HuH-7.5 (cell line): ENCODE data around the gene ATP6V1G2.
"Not testable (repeated sequence)": the region's sequence is repeated elsewhere in the genome, so short reads cannot be mapped to it uniquely, and the experiment has no call there.

Experiments used
- DNase-seq: peaks from one replicate; pipeline ENCODE4 v3.0.0; 2011; ENCODE audit warnings: low spot score

Gene ATP6V1G2

GRCh38 chr6:31546339-31546957, at the start of gene ATP6V1G2:
Gene ATP6V1G2, minus strand, starts transcription at chr6:31546608. Its CDS starts 49 bp downstream, at chr6:31546559.
- DNase-seq: peak; percentile 46

- no peak for DNase-seq
Measured at GRCh38 chr6:31592396-31592771, 46.0 kb upstream of the ATP6V1G2 start.

GRCh38 chr6:31590691-31591090, 44.3 kb upstream of the ATP6V1G2 start:
- DNase-seq: not testable (repeated sequence)

- DNase-seq: no peak
Measured at GRCh38 chr6:31588871-31589650, 42.7 kb upstream of the ATP6V1G2 start.

- DNase-seq: no peak
Measured at GRCh38 chr6:31587791-31588777, 41.7 kb upstream of the ATP6V1G2 start.

- no peak for DNase-seq
Measured at GRCh38 chr6:31586599-31587281, 40.3 kb upstream of the ATP6V1G2 start.

GRCh38 chr6:31586008-31586407, 39.6 kb upstream of the ATP6V1G2 start, which contains the start of gene LST1:
Gene LST1, plus strand, starts transcription at chr6:31586277. Its CDS starts 1,023 bp downstream, at chr6:31587300.
- DNase-seq: no peak

GRCh38 chr6:31585491-31585890, 39.1 kb upstream of the ATP6V1G2 start:
- DNase-seq: no peak

GRCh38 chr6:31582230-31582643, 35.8 kb upstream of the ATP6V1G2 start, which contains the start of gene LTB:
Gene LTB, minus strand, starts transcription at chr6:31582424. Its CDS starts 7 bp downstream, at chr6:31582417.
- no peak for DNase-seq

GRCh38 chr6:31581434-31582229, 35.2 kb upstream of the ATP6V1G2 start:
- DNase-seq: no peak

- DNase-seq: peak; percentile 75
Measured at GRCh38 chr6:31580807-31581433, 34.5 kb upstream of the ATP6V1G2 start.

GRCh38 chr6:31580438-31580740, 34.0 kb upstream of the ATP6V1G2 start:
- no peak for DNase-seq

- DNase-seq: no peak
Measured at GRCh38 chr6:31579546-31580437, 33.4 kb upstream of the ATP6V1G2 start.

GRCh38 chr6:31579119-31579505, 32.7 kb upstream of the ATP6V1G2 start:
- DNase-seq: no peak

- DNase-seq: no peak
Measured at GRCh38 chr6:31578184-31579118, 32.0 kb upstream of the ATP6V1G2 start.

GRCh38 chr6:31577579-31577966, 31.2 kb upstream of the ATP6V1G2 start:
- DNase-seq: no peak

- no peak for DNase-seq
Measured at GRCh38 chr6:31576897-31577578, 30.6 kb upstream of the ATP6V1G2 start.
